Stimulated activated memory B cell treated with anti-CD40 and anti-IgM and Interleukin-4, amounts not matched to agents 10 μg/mL and 1 μg/mL and 100 μg/mL, for 72 hours (primary cell): Measurements from ENCODE around the gene NUDT8.

ENCODE experiments used
- ATAC-seq: fragments of 150-1000 bp; cut with Tn5 transposase; 2 replicates; pipeline ENCODE4 v1.10.0; 2021
- H3K27ac Mint-ChIP-seq: one replicate; pipeline ENCODE4 v1.8.0; 2022; ENCODE audit warnings: mild to moderate bottlenecking, mixed read lengths
- H3K27me3 Mint-ChIP-seq: one replicate; pipeline ENCODE4 v1.8.0; 2022; ENCODE audit warnings: mixed read lengths
- H3K36me3 Mint-ChIP-seq: one replicate; pipeline ENCODE4 v1.8.0; 2022; ENCODE audit warnings: mixed read lengths
- H3K4me1 Mint-ChIP-seq: one replicate; pipeline ENCODE4 v1.8.0; 2022; ENCODE audit warnings: mixed read lengths
- H3K4me3 Mint-ChIP-seq: one replicate; pipeline ENCODE4 v1.8.0; 2022; ENCODE audit warnings: mild to moderate bottlenecking, moderate library complexity, mixed read lengths
- H3K9me3 Mint-ChIP-seq: one replicate; pipeline ENCODE4 v1.8.0; 2022; ENCODE audit warnings: mixed read lengths

The NUDT8 gene

DNA sequence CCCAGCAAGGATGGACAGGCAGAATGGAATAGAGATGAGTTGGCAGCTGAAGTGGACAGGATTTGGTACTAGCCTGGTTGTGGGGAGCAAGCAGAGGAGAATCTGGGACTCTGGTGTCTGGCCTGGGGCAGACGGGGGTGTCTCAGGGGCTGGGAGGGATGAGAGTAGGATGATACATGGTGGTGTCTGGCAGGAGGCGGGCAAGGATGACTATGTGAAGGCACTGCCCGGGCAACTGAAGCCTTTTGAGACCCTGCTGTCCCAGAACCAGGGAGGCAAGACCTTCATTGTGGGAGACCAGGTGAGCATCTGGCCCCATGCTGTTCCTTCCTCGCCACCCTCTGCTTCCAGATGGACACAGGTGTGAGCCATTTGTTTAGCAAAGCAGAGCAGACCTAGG, 43.8 kb downstream of the NUDT8 start:
- peak overlapping the region; percentile 98 for H3K27ac Mint-ChIP-seq
- peak overlapping the region; percentile 85 for H3K4me3 Mint-ChIP-seq
- no peaks in the 10 kb centered on the region for H3K27me3 Mint-ChIP-seq
- peaks cover 30% of the 10 kb centered on the region for H3K36me3 Mint-ChIP-seq
- peaks cover 6% of the 10 kb centered on the region for H3K9me3 Mint-ChIP-seq
- no peak for ATAC-seq
- peaks cover 71% of the 10 kb centered on the region for H3K4me1 Mint-ChIP-seq

DNA sequence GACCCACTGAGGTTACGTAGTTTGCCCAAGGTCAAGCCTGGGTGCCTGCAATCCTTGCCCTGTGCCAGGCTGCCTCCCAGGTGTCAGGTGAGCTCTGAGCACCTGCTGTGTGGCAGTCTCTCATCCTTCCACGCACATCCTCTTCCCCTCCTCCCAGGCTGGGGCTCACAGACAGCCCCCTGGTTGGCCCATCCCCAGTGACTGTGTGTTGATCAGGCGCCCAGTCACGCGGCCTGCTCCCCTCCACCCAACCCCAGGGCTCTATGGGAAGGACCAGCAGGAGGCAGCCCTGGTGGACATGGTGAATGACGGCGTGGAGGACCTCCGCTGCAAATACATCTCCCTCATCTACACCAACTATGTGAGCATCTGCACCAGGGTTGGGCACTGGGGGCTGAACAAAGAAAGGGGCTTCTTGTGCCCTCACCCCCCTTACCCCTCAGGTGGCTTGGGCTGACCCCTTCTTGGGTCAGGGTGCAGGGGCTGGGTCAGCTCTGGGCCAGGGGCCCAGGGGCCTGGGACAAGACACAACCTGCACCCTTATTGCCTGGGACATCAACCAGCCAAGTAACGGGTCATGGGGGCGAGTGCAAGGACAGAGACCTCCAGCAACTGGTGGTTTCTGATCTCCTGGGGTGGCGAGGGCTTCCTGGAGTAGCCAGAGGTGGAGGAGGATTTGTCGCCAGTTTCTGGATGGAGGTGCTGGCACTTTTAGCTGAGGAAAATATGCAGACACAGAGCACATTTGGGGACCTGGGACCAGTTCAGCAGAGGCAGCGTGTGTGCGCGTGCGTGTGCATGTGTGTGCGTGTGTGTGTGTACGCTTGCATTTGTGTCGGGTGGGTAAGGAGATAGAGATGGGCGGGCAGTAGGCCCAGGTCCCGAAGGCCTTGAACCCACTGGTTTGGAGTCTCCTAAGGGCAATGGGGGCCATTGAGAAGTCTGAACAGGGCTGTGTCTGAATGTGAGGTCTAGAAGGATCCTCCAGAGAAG, 44.6 kb downstream of the NUDT8 start:
- Mint-ChIP-seq H3K27ac (peak overlapping the region; percentile 98), H3K36me3 (peaks cover 30% of the 10 kb centered on the region), H3K4me3 (peak overlapping the region; percentile 85), H3K9me3 (peaks cover 6% of the 10 kb centered on the region), H3K27me3 (peaks cover 6% of the 10 kb centered on the region), H3K4me1 (peaks cover 69% of the 10 kb centered on the region)
- ATAC-seq: no peak

DNA sequence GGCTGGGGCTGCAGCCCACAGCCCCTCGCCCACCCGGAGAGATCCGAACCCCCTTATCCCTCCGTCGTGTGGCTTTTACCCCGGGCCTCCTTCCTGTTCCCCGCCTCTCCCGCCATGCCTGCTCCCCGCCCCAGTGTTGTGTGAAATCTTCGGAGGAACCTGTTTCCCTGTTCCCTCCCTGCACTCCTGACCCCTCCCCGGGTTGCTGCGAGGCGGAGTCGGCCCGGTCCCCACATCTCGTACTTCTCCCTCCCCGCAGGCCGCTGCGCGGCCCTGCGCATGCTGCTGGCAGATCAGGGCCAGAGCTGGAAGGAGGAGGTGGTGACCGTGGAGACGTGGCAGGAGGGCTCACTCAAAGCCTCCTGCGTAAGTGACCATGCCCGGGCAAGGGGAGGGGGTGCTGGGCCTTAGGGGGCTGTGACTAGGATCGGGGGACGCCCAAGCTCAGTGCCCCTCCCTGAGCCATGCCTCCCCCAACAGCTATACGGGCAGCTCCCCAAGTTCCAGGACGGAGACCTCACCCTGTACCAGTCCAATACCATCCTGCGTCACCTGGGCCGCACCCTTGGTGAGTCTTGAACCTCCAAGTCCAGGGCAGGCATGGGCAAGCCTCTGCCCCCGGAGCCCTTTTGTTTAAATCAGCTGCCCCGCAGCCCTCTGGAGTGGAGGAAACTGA, 45.4 kb downstream of the NUDT8 start:
- peaks cover 6% of the 10 kb centered on the region for H3K9me3 Mint-ChIP-seq
- ATAC-seq: peak; percentile 2
- H3K27me3 Mint-ChIP-seq: peaks cover 15% of the 10 kb centered on the region
- peaks cover 30% of the 10 kb centered on the region for H3K36me3 Mint-ChIP-seq
- H3K4me1 Mint-ChIP-seq: peaks cover 72% of the 10 kb centered on the region
- H3K27ac Mint-ChIP-seq: peak overlapping the region; percentile 98
- peak overlapping the region; percentile 85 for H3K4me3 Mint-ChIP-seq

DNA sequence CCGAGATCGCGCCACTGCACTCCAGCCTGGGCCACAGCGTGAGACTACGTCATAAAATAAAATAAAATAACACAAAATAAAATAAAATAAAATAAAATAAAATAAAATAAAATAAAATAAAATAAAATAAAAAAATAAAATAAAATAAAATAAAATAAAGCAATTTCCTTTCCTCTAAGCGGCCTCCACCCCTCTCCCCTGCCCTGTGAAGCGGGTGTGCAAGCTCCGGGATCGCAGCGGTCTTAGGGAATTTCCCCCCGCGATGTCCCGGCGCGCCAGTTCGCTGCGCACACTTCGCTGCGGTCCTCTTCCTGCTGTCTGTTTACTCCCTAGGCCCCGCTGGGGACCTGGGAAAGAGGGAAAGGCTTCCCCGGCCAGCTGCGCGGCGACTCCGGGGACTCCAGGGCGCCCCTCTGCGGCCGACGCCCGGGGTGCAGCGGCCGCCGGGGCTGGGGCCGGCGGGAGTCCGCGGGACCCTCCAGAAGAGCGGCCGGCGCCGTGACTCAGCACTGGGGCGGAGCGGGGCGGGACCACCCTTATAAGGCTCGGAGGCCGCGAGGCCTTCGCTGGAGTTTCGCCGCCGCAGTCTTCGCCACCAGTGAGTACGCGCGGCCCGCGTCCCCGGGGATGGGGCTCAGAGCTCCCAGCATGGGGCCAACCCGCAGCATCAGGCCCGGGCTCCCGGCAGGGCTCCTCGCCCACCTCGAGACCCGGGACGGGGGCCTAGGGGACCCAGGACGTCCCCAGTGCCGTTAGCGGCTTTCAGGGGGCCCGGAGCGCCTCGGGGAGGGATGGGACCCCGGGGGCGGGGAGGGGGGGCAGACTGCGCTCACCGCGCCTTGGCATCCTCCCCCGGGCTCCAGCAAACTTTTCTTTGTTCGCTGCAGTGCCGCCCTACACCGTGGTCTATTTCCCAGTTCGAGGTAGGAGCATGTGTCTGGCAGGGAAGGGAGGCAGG, 46.2 kb downstream of the NUDT8 start, which contains the start of gene GSTP1:
Gene GSTP1 (plus strand): TSS at position 566 of the 958 bp plus-strand sequence. CDS start 32 bp downstream, at position 598.
- Mint-ChIP-seq H3K36me3 (peaks cover 30% of the 10 kb centered on the region), H3K27me3 (peaks cover 16% of the 10 kb centered on the region), H3K4me3 (peak within 1 kb of the TSS; percentile 88), H3K4me1 (peaks cover 76% of the 10 kb centered on the region), H3K27ac (peak within 1 kb of the TSS; percentile 98), H3K9me3 (peaks cover 6% of the 10 kb centered on the region)
- ATAC-seq: peak; percentile 83

DNA sequence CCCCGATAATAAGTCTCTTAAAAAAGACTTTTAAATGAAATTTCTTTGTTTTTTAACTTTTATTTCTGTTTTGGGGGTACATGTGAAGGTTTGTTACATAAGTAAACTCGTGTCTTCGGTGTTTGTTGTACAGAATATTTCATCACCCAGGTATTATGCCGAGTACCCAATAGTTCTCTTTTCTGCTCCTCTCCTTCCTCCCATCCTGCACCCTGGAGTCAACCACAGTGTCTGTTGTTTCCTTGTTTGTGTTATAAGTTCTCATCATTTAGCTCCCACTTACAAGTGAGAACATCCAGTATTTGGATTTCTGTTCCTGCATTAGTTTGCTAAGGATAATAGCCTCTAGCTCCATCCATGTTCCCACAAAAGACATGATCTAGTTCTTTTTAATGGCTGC, 47.7 kb downstream of the NUDT8 start:
- Mint-ChIP-seq H3K9me3 (peaks cover 3% of the 10 kb centered on the region), H3K27me3 (peaks cover 24% of the 10 kb centered on the region), H3K4me1 (peaks cover 62% of the 10 kb centered on the region), H3K36me3 (peaks cover 25% of the 10 kb centered on the region), H3K27ac (no peak overlapping the region), H3K4me3 (no peak overlapping the region)
- no peak for ATAC-seq

DNA sequence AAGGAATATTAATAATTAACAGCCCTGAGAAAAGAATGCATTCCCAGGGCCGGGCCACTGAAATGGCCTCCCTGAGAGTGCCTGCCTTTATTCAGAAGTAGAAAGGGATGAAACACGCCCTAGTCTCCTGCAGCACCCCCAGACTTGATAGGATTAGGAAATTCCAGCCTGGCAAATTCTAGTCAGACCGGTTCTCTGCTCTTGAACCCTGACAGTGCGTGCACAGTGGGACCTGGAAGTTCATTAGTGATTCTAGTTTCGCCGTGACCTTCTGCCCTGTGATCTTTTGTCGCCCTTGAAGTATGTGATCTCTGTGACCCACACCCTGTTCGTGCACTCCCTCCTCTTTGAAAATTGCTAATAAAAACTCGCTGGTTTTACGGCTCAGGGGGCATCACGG, 48.3 kb downstream of the NUDT8 start:
- Mint-ChIP-seq H3K36me3 (peaks cover 19% of the 10 kb centered on the region), H3K4me1 (peaks cover 57% of the 10 kb centered on the region), H3K4me3 (no peak overlapping the region), H3K27ac (no peak overlapping the region), H3K9me3 (no peaks in the 10 kb centered on the region), H3K27me3 (peaks cover 29% of the 10 kb centered on the region)
- ATAC-seq: no peak

DNA sequence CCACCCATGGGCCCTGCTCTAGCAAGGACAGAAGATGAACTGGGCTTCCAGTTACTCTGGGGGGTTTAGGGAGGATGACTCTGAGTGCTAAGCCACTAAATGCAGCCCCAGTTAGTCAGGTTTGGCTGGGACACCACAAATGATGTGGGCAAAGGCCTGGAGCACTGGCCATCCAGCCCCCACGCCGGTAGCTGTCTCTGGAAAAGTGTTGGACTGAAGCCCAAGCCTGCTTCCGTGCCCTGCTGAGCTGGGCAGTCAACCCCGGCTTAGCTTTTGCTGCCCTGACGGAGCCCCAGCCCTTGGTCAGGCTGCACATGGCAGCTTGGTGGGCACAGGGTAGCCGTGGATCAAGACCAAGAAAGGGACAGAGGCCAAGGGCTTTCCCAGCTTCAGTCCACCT, 51.8 kb downstream of the NUDT8 start:
- H3K27ac Mint-ChIP-seq: no peak overlapping the region
- no peaks in the 10 kb centered on the region for H3K36me3 Mint-ChIP-seq
- no peak for ATAC-seq
- H3K4me1 Mint-ChIP-seq: peaks cover 34% of the 10 kb centered on the region
- no peaks in the 10 kb centered on the region for H3K9me3 Mint-ChIP-seq
- peaks cover 58% of the 10 kb centered on the region for H3K27me3 Mint-ChIP-seq
- no peak overlapping the region for H3K4me3 Mint-ChIP-seq
